Subcutaneous abdominal adipose tissue (tissue), 5 donors: ENCODE data around the gene GMDS.

Experiments
- H3K27ac ChIP-seq: one replicate; pipeline ENCODE4 v1.7.0; 2013; ENCODE audit warnings: low read depth, mild to moderate bottlenecking, inconsistent platforms, low read length, moderate library complexity
- H3K27me3 ChIP-seq, 5 donors: one replicate each; pipeline ENCODE4 v1.7.0; 2013; ENCODE audit warnings: low read length in 5 of 5, inconsistent platforms in 1 of 5; ENCODE audit not compliant: control insufficient read depth in 5 of 5, insufficient read depth in 4 of 5
- H3K36me3 ChIP-seq, 5 donors: one replicate each; pipeline ENCODE4 v1.7.0; 2013; ENCODE audit warnings: low read length in 5 of 5; ENCODE audit not compliant: control insufficient read depth in 5 of 5, insufficient read depth in 5 of 5
- H3K4me1 ChIP-seq, 5 donors: one replicate each; pipeline ENCODE4 v1.7.0; 2013; ENCODE audit warnings: low read length in 5 of 5, mild to moderate bottlenecking in 3 of 5, moderate library complexity in 1 of 5; ENCODE audit not compliant: control insufficient read depth in 5 of 5, insufficient read depth in 5 of 5
- H3K4me3 ChIP-seq, 5 donors: one replicate each; pipeline ENCODE4 v1.7.0; 2013; ENCODE audit warnings: low read length in 5 of 5, low read depth in 1 of 5
- H3K9ac ChIP-seq, 5 donors: one replicate each; pipeline ENCODE4 v1.7.0; 2013; ENCODE audit warnings: low read length in 5 of 5, mild to moderate bottlenecking in 4 of 5, moderate library complexity in 3 of 5
- H3K9me3 ChIP-seq, 5 donors: one replicate each; pipeline ENCODE4 v1.7.0; 2013; ENCODE audit warnings: low read length in 5 of 5; ENCODE audit not compliant: control insufficient read depth in 5 of 5
- donor health status: healthy.
- donor health status: healthy.
- donor health status: healthy.
- donor health status: healthy.
- donor health status: healthy.

The GMDS gene

DNA sequence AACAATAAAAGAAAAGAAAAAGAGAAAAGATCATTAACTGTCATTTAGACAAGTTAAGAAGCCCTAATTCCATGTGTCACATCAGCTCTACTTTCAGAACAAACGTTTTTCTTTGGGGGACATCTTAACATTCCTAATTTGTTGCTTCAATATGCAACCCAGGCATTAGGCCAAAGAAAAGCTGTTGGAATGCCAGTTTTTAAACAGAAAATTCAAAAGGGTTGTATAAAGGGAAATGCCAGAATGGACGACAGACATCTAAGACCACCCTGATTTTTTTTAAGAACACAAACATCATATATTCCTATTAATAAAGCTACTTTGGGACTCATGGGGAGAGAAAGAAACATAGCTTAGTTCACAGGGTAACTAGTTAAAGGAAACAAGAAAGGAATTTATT lies 315.0 kb downstream of the GMDS start:
- Histone ChIP-seq H3K9me3 (peaks cover 0 to 3% (median 0%) of the 10 kb centered on the region in 5 donors), H3K4me1 (peaks cover 0 to 14% (median 0%) of the 10 kb centered on the region in 5 donors), H3K27me3 (no peaks in the 10 kb centered on the region), H3K4me3 (no peak overlapping the region), H3K27ac (no peak overlapping the region), H3K9ac (no peak overlapping the region), H3K36me3 (no peaks in the 10 kb centered on the region)

GRCh38 chr6:1929931-1930330 lies 315.5 kb downstream of the GMDS start:
- H3K9ac ChIP-seq: no peak overlapping the region
- no peaks in the 10 kb centered on the region for H3K36me3 ChIP-seq
- H3K4me3 ChIP-seq: no peak overlapping the region
- H3K27me3 ChIP-seq: no peaks in the 10 kb centered on the region
- peaks cover 0 to 14% (median 0%) of the 10 kb centered on the region in 5 donors for H3K4me1 ChIP-seq
- H3K27ac ChIP-seq: no peak overlapping the region
- H3K9me3 ChIP-seq: peaks cover 0 to 3% (median 0%) of the 10 kb centered on the region in 5 donors

- Histone ChIP-seq H3K9me3 (no peaks in the 10 kb centered on the region), H3K9ac (no peak overlapping the region), H3K4me3 (no peak overlapping the region), H3K27ac (no peak overlapping the region), H3K27me3 (no peaks in the 10 kb centered on the region), H3K36me3 (no peaks in the 10 kb centered on the region), H3K4me1 (peaks cover 0 to 11% (median 0%) of the 10 kb centered on the region in 5 donors)
Observed at GRCh38 chr6:1925743-1926430, 319.5 kb downstream of the GMDS start.

DNA sequence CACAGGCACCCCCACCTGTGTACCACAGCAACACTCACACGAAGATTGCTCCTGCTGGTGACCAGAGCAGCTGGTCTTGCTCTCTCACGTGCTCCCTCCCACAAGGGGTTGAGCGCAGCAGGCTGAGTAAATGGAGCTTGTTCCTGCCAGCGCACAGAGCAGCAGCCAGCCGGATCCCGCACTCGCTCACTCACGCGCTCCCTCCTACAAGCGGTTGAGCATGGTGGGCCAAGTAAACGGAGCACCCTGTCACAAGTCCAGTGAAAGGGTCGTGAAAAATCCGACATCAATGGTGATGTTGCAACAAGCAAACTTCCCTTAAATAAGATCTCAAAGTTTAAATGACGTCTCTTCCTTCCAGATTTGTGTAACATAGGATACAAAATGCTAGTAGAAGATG lies 322.0 kb downstream of the GMDS start:
- no peaks in the 10 kb centered on the region for H3K9me3 ChIP-seq
- no peak overlapping the region for H3K4me3 ChIP-seq
- H3K9ac ChIP-seq: no peak overlapping the region
- H3K27ac ChIP-seq: no peak overlapping the region
- H3K36me3 ChIP-seq: no peaks in the 10 kb centered on the region
- no peaks in the 10 kb centered on the region for H3K4me1 ChIP-seq
- no peaks in the 10 kb centered on the region for H3K27me3 ChIP-seq

DNA sequence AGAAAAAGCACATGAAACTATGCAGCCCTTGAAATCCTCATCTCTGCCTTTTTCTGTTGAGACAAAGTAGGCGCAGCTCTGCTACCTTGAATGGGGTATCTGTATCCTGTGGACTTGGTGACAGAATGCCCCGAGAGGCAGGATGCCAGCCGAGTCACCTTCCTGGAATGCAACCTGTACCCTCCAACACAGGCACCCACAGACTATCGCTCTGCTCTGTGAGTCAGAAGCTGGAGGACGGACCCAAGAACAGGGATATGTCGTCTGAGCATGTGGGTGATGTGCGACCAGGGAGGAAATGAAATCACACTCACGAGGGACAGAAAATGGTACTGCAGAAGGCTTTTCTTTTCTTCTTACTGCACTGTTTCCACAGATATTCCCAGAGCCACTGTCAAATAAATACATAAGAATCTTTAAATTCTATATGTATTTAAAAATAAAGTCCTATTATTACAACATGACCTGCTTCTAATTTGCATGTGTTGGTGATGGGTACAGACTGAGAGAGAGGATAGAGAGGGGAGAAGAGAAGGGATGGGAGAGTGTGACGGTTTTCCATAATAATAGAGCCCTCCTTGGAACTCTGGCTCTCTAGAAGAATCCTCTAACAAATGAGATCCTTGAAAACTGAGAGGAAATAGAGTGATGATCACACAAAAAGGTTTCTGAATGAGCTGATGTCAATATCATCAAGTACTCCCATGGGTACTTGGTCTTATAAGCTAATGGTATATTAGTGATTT lies 327.6 kb downstream of the GMDS start:
- Histone ChIP-seq H3K9me3 (no peaks in the 10 kb centered on the region), H3K4me3 (no peak overlapping the region), H3K27me3 (no peaks in the 10 kb centered on the region), H3K36me3 (no peaks in the 10 kb centered on the region), H3K27ac (no peak overlapping the region), H3K4me1 (no peaks in the 10 kb centered on the region), H3K9ac (no peak overlapping the region)

GRCh38 chr6:1916334-1917070 lies 328.9 kb downstream of the GMDS start:
- H3K9me3 ChIP-seq: no peaks in the 10 kb centered on the region
- no peaks in the 10 kb centered on the region for H3K36me3 ChIP-seq
- no peak overlapping the region for H3K9ac ChIP-seq
- H3K27ac ChIP-seq: no peak overlapping the region
- no peak overlapping the region for H3K4me3 ChIP-seq
- no peaks in the 10 kb centered on the region for H3K27me3 ChIP-seq
- H3K4me1 ChIP-seq: peaks cover 0 to 2% (median 0%) of the 10 kb centered on the region in 5 donors

GRCh38 chr6:1915226-1915625 lies 330.2 kb downstream of the GMDS start:
- Histone ChIP-seq H3K27me3 (no peaks in the 10 kb centered on the region), H3K4me3 (no peak overlapping the region), H3K9me3 (no peaks in the 10 kb centered on the region), H3K36me3 (no peaks in the 10 kb centered on the region), H3K4me1 (peaks cover 0 to 9% (median 0%) of the 10 kb centered on the region in 5 donors), H3K27ac (no peak overlapping the region), H3K9ac (no peak overlapping the region)

GRCh38 chr6:1913577-1913976 lies 331.8 kb downstream of the GMDS start:
- no peaks in the 10 kb centered on the region for H3K27me3 ChIP-seq
- H3K27ac ChIP-seq: no peak overlapping the region

DNA sequence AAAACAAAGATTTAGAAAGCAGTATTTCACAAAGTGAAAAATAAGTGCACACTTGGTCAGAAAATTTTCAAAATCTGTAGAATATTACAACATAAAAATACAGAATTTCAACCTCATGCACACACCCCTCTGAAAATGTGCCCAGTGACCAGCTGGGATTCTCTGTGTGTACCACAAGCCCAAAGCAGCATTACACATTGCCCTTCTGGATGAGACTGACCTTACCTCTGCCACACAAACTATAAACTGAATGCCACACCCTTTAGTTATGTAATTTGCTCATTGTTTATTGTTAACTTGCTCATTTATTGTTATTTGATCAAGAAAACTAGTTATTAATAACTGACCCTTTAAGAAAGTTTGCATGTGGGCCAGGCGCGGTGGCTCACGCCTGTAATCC lies 332.7 kb downstream of the GMDS start:
- Histone ChIP-seq H3K27ac (no peak overlapping the region), H3K9me3 (no peaks in the 10 kb centered on the region), H3K9ac (no peak overlapping the region), H3K36me3 (peaks cover 0 to 3% (median 0%) of the 10 kb centered on the region in 5 donors), H3K4me1 (peaks cover 0 to 9% (median 0%) of the 10 kb centered on the region in 5 donors), H3K4me3 (no peak overlapping the region), H3K27me3 (no peaks in the 10 kb centered on the region)

More at GRCh38 chr6:1913577-1913976, 331.8 kb downstream of the GMDS start:
- H3K9me3 ChIP-seq: no peaks in the 10 kb centered on the region
- H3K9ac ChIP-seq: no peak overlapping the region
- H3K4me1 ChIP-seq: peaks cover 0 to 9% (median 0%) of the 10 kb centered on the region in 5 donors
- H3K4me3 ChIP-seq: no peak overlapping the region
- peaks cover 0 to 3% (median 0%) of the 10 kb centered on the region in 5 donors for H3K36me3 ChIP-seq

DNA sequence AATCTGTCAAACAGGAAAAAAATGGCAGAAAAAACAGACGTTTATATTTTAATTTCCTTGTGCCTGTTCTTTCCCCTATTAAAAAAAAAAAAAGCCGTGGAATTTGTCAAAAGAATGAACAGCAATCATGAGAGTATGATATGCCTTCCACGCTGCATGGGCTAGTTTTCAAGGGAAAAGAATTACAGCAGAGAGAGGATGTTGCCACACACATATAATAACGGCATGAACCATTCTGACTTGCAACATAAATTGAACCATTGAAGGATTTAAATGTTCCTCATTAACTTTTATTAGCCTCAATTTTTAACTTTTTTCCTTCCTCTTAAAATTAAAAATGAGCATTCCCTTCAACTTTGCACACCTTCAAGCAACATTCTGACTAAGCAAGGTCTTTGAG lies 333.9 kb downstream of the GMDS start:
- Histone ChIP-seq H3K9me3 (no peaks in the 10 kb centered on the region), H3K36me3 (peaks cover 0 to 3% (median 0%) of the 10 kb centered on the region in 5 donors), H3K27me3 (no peaks in the 10 kb centered on the region), H3K9ac (no peak overlapping the region), H3K4me3 (no peak overlapping the region), H3K27ac (no peak overlapping the region), H3K4me1 (peaks cover 0 to 9% (median 0%) of the 10 kb centered on the region in 5 donors)
